H7 (cell line): ENCODE measurements around the gene DHRS1. TPM values are rescaled to one million over a fixed set of nuclear protein-coding genes. Genes with fewer than 3 reads are reported as not detected.
A peak's percentile ranks its signal among the peaks of the same experiment; 100 is the strongest.

Source experiments
- DNase-seq: peaks from one replicate; pipeline ENCODE4 v3.0.0; 2012
- H3K27me3 ChIP-seq: 2 replicates; pipeline ENCODE4 v1.6.0; 2011; ENCODE audit warnings: mild to moderate bottlenecking, low read length; ENCODE audit not compliant: control insufficient read depth, insufficient read depth
- H3K36me3 ChIP-seq: replicated peaks from 2 replicates; pipeline ENCODE4 v1.5.1; 2011; ENCODE audit warnings: low read length; ENCODE audit not compliant: control insufficient read depth, insufficient read depth
- H3K4me3 ChIP-seq: 2 replicates; pipeline ENCODE4 v1.5.1; 2011; ENCODE audit warnings: low read depth, mild to moderate bottlenecking, control low read depth, low read length, moderate library complexity; ENCODE audit not compliant: insufficient read depth
- total RNA-seq: library from RNA; depleted of rRNA; stranded (reverse); fragments of >200 nt; shearing (Covaris generic); gene quantifications from 2 replicates; pipeline ENCODE4 v1.2.3, GENCODE V29; 2014; rRNA removed

DHRS1 gene
- total RNA-seq: 13.5 and 18.8 TPM in 2 replicates

DNA sequence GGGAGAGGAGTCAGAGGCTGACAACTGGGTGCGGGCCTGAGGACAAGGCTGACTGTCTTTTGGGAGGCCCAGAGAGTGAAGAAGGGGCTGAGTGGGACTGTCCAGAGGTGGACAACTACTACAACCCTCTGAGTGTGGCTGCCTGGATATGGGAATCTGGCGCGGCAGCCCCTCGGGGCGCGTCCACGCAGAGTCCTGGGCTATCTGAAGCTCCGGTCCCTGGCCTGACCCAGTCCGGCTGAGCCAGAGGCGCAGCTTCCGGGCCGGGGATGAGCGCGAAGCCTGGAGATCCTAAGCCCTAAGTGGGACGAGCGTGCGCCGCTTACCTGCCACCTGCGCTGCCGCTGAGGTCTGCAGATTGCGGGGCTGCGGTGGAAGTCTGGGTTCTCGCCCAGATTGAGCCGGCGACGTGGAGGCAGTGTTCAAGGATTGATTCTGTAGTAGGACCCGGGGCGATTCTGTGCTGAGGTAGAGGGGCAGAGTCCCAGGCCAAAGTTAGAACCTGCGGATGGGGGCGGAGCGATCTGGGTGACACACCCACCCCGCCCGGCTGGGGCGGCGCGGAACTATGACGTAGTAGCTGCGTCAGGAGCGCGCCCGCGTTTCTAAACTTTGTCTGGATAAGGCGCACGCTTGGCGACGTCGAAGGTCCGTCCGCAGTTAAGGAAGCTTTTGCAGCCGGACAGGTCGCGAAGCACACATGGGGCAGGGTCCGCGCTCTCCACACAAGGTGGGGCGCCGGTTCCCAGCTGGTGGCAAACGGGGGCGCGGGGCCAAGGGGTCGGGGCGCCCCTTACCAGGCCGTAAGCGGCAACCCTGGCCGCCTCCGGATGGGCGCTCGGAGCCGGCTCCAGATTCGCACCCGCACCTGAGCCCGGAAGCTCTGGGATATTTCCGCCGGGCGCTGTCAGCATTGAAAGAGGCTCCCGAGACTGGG, at the start of gene DHRS1, which contains the start of gene NOP9:
Gene DHRS1, minus strand, starts transcription at position 526 of the 937 bp plus-strand sequence. CDS start 674 bp downstream, outside the sequence.
Gene NOP9, plus strand, starts transcription at position 596 of the 937 bp plus-strand sequence. Its CDS starts 105 bp downstream, at position 701.
- peaks cover 30% of the 10 kb centered on the region for H3K36me3 ChIP-seq
- DNase-seq: peak; percentile 99
- H3K4me3 ChIP-seq: peak within 1 kb of the TSS; percentile 82
- no peaks in the 10 kb centered on the region for H3K27me3 ChIP-seq

DNA sequence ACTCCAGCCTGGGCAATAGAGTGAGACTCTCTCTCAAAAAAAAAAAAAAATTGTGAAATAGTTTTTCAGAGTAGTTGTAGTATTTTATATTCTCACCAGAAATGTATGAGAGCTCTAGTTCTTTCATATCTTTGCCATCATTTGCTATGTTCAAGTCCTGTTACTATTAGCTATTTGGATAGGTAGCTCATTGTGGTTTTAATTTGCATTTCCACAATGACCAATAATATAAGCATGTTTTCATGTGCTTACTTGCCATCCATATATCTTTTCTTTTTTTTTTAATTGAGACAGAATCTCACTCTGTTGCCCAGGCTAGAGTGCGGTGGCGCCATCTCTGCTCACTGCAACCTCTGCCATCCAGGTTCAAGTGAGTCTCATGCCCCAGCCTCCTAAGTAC, 48.6 kb upstream of the DHRS1 start:
- H3K27me3 ChIP-seq: peaks cover 41% of the 10 kb centered on the region

DNA sequence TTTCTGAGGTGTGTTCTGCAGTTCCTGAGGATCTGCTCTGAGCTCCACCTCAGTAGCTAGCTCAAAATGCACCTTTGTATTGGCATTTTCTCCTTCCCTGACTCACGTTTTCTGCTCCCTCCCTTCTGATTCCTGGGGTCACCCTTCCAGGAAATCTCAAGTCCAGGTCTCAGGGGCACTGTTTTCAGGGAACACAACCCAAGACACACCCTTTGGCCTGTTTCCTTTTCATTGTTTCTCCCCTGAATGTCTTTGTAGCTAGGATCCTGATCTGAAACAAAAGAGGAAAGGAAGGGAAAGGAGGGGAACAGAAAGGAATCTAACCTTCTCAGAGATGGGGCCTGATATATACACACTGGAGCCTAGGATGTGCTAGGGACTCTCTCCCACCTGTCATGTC, 47.6 kb upstream of the DHRS1 start:
- Histone ChIP-seq H3K36me3 (no peaks in the 10 kb centered on the region), H3K4me3 (no peak overlapping the region), H3K27me3 (peaks cover 40% of the 10 kb centered on the region)
- no peak for DNase-seq

More for the DNA sequence above, 48.6 kb upstream of the DHRS1 start:
- no peak for DNase-seq
- Histone ChIP-seq H3K36me3 (no peaks in the 10 kb centered on the region), H3K4me3 (no peak overlapping the region)

DNA sequence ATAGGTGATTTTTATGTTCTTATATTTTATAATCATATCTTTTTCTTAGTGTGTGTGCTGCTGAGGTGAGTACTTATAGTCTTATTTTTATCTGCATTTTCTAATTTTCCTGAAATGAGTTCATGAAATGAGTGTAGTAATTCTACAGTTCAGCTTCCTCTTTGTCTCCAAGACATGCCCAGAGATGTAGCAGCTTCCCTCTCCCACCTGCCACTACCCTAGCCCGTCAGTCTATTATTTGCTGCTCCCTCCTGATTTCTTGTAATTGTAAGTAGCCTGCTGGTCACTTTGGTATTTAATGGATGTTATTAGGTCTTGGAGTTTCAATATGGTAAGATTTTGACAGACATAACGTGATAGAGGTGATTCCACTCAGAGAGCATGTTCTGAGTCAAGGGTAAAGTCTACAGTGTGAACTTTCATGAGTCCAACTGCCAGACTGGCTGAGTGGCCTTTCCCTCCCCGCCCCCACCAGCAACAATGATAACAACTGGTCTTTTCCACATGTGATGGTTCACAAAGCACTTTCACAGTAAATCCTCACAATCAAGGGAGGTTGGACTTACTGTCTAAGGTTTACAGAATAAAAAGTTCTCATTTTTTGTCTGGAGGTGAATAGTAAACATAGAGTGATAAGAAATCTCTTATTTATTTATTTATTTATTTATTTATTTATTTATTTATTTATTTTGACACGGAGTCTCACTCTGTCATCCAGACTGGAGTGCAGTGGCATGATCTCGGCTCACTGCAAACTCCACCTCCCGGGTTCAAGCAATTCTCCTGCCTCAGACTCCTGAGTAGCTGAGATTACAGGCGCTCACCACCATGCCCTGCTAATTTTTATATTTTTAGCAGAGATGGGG, 44.4 kb upstream of the DHRS1 start:
- no peak for DNase-seq
- peaks cover 54% of the 10 kb centered on the region for H3K27me3 ChIP-seq
- no peaks in the 10 kb centered on the region for H3K36me3 ChIP-seq
- H3K4me3 ChIP-seq: no peak overlapping the region

DNA sequence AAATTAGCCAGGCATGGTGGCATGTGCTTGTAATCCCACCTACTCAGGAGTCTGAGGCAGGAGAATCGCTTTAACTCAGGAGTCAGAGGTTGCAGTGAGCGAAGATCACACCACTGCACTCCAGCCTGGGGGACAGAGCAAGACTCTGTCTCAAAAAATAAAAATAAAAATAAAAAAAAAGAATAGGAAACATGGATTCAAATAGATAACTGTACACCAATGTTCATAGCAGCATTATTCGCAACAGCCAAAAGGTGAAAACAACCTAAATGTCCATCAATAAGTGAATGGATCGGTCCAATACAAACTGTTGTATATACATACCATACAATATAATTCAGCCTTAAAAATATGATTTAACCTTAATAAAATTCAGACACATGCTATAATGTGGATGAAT, 43.3 kb upstream of the DHRS1 start:
- DNase-seq: no peak
- Histone ChIP-seq H3K36me3 (no peaks in the 10 kb centered on the region), H3K4me3 (no peak overlapping the region), H3K27me3 (peaks cover 63% of the 10 kb centered on the region)

DNA sequence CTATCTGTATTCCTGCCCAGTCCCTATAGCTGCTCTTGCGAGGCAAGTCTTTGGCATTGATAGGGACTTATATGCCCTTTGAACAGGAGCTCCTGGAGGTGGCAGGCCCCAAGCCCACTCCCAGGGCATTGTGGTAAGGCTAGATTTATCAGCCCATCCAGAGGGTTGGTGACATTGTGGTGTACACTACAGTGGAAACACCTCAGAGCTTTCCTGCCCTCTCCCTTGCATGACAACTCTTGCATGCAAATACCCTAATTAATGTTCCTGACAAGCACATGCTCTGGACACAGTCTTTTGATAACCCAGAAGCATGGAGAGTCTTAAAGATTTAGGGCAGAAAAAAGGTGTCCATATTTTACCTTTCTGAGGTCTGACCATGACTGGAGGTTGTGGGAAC, 41.0 kb upstream of the DHRS1 start:
- peaks cover 78% of the 10 kb centered on the region for H3K27me3 ChIP-seq
- no peak overlapping the region for H3K4me3 ChIP-seq
- H3K36me3 ChIP-seq: no peaks in the 10 kb centered on the region
- no peak for DNase-seq

DNA sequence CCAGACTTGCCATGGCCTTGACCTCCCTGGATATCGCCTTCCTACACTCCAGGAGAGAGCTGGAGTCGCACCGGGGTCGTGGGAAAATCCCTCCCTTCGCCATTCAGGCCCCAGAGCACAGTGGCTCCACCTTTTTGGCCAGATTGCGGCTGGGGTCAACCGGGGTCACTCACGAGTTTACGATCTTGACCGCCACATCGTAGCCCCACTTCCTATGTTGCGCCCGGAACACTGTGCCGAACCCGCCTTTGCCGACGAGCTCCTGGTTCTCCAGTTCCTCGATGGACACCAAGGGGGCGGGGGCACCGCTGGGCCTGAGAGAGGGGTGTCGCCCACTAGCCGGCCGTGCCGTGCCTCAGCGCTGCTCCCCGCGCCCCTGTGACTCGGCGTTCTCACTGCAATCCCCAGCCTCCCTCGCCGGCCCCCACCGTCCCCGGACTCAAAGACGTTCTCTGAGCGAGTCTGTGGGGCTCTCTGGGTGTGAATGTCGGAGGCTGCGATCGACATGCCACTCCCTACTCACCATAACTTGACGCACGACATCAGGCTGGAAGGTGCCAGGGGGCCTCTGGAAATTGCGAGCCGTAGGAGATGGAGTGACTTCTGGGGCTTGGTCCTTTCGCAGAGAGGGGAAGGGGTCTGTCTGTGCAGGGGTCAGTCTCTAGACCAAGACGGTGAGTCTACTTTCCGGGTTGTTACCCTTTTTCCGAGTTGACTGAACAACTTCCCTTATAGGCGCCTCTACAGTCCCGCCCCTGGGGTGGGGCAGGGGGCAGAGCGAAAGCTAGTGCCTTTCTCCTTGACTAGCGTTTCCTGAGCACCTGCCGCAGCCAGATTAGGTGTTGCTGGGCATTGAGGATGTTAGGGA, 39.9 kb upstream of the DHRS1 start, which contains the start of gene RIPK3:
Gene RIPK3, minus strand, starts transcription at position 708 of the 868 bp plus-strand sequence. Its CDS starts 165 bp downstream, at position 543.
- DNase-seq: peak; percentile 79
- Histone ChIP-seq H3K27me3 (peaks cover 81% of the 10 kb centered on the region), H3K36me3 (no peaks in the 10 kb centered on the region), H3K4me3 (peak within 1 kb of the TSS; percentile 56)

DNA sequence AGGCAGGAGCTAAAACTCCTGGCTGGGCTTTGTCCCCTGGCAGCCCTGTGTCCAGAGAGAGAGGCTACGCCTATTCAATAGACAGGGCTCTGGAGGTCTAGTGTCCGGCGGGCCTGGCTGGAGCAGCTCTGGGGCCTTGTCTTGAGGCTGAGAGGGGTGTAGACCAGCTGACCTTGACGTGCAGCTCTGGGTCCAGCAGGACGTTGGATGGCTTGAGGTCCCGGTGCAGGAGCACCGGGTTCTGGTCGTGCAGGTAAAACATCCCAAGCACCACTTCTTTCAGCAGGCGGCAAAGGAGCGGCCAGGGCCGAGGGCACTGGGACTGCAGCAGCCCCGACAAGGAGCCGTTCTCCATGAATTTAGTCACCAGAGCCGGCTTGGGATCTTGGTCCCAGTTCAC, 39.3 kb upstream of the DHRS1 start:
- DNase-seq: no peak
- Histone ChIP-seq H3K36me3 (no peaks in the 10 kb centered on the region), H3K4me3 (peak overlapping the region; percentile 56; the same call in 1 of the 2 replicates), H3K27me3 (peaks cover 87% of the 10 kb centered on the region)

DNA sequence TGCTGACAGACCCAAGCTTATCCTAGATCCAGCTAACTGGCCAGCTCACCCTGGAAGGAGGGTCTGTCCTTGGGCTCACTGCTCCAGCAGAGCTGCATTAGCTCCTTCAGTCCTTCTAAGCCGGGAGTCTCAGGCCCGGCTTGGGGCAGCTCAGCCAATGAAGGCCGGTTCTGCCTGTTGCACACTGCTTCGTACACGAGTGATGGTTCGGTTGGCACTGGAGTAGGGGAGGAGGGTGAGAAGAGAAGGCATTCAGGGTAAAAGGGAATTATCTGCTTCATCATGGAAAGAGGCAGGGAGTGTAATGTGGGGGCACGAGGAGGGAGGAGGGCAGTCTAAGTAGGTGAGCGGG, 38.2 kb upstream of the DHRS1 start:
- Histone ChIP-seq H3K4me3 (no peak overlapping the region), H3K27me3 (peaks cover 91% of the 10 kb centered on the region)

DNA sequence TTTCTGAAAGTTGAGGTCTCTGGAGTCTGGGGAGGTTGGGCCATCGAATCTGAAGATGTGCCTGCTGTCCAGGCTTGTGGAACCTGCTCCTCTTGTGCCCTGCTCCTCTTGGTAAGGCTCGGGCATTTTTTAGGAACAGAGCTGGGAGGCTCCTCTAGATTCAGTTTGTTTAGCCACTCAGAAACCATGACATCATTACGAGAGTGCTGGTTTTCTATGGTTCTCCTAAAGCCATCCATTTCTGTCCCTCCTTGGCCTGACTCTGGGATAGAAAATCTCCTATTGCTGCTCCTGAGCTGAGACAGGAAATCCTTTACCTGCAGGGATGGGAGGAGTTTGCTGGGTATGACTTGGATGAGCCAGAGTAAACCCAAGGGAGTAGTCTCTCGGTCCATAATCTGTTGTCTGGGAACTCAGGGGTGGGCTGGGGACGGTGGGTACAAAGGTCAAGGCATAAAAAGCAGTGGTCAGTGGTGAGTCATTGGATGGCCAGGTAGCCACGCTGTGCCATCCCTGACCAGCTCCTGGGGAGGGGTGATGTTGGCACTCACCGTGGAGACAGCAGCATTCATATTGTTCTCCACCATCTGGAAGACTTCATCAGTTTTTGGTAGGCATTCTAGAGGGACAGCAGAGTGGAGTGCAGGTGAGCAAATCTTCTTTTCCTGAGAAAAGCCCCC, 37.7 kb upstream of the DHRS1 start:
- peaks cover 94% of the 10 kb centered on the region for H3K27me3 ChIP-seq
- no peaks in the 10 kb centered on the region for H3K36me3 ChIP-seq
- no peak for DNase-seq
- H3K4me3 ChIP-seq: no peak overlapping the region

More for the DNA sequence above, 38.2 kb upstream of the DHRS1 start:
- no peaks in the 10 kb centered on the region for H3K36me3 ChIP-seq
- no peak for DNase-seq

DNA sequence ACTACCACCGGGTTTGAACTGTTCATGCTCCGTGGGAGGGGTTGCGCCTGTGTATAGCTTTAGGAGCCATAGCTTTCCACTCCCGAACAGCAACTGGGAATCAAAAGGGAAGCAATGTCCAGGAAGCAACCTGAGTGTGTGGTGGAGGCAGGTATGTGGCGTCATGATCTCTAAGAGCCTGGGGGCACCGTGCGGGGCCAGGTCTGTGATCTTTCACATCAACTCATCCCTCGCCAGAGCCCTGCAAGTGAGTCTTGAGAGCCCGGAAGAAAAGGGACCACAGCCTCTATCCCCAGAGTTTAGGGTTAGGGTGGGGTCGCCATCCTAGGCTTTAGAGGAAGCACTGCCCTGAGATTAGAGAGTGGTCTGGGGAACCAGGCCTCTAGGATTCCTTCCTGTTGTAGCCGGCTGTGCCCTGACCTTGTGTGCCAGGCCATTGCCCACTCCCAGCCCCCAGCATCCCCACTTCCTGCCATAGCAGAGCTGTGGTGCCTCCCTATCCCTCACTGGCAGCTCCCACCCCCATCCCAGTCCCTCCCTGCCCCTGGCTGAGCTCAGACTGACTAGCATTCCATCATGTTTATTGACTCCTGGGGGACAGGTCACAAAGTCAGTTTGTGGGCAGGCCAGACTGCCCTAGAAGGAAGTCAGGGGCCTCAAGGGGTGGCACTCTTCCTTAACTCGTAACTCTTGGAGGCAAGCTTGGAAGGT, 36.0 kb upstream of the DHRS1 start:
- Histone ChIP-seq H3K36me3 (no peaks in the 10 kb centered on the region), H3K4me3 (no peak overlapping the region; the same call in 1 of the 2 replicates), H3K27me3 (peaks cover 96% of the 10 kb centered on the region)
- DNase-seq: peak; percentile 51

DNA sequence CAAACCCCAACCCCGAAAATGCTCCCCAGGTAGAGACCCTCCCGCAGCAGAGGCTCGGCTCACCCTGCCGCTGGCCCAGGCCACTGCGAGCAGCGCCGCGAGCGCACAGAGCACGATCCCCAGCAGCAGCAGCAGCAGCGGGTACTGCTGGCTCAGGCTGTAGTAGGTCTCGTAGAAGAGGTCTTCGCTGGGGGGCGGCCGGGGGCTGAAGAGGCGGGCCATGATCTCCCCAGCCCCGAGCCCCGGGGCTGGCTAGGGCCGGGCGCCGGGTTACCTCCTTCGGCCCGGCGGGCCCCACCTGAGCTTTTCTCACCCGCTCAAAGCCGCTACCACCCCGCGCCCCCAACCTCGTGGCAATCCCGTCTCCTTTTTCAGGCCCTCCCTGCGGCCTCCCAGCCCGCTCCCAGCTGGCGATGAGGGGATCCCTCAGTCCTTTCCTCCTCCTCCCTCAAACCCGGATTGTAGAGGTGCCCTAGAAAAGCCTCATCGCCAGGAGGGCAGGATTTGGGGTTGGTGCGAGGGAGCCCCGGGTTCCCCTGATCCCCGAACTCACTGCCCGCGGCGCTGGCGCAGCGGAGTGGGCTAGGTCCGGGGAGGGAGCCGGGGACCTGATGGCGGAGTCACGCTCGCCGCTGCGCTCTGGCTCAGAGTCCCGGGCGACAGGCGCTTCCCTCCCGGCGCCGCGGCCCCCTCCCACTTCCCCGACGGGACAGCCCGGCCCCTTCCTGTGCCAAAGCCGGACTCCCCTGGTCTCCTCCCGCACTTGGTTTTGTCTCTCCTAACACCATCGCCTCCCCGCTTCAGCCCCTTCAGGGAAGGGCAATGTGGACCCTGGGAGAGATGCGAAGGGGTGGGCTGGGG, 35.1 kb upstream of the DHRS1 start, which contains the start of gene ADCY4:
Gene ADCY4, minus strand, starts transcription at position 641 of the 861 bp plus-strand sequence. Its CDS starts 419 bp downstream, at position 222.
- H3K27me3 ChIP-seq: peaks cover 94% of the 10 kb centered on the region
- H3K4me3 ChIP-seq: peak within 1 kb of the TSS; percentile 57
- H3K36me3 ChIP-seq: no peaks in the 10 kb centered on the region
- peak; percentile 83 for DNase-seq
